Neutrophil (primary cell): ENCODE results near the gene SCAMP2.
"Not testable (repeated sequence)": the region's sequence is repeated elsewhere in the genome, so short reads cannot be mapped to it uniquely, and the experiment has no call there.

Experiments used
- H3K27ac ChIP-seq: fragments of 200-600 bp; sonication (generic); 2 replicates; pipeline ENCODE4 v1.5.1; 2016; ENCODE audit warnings: mild to moderate bottlenecking, moderate library complexity
- H3K27me3 ChIP-seq: fragments of 200-600 bp; sonication (generic); 2 replicates; pipeline ENCODE4 v1.6.0; 2016; ENCODE audit warnings: mild to moderate bottlenecking
- H3K36me3 ChIP-seq: fragments of 200-600 bp; sonication (generic); 2 replicates; pipeline ENCODE4 v1.5.1; 2017
- H3K4me1 ChIP-seq, 2 experiments: fragments of 200-600 bp in 1 of 2; sonication (generic) in 1 of 2; 1 replicate in 1 of 2; 2 replicates in 1 of 2; pipeline versions ENCODE4 v1.5.1 to v1.6.1; 2013 to 2016; ENCODE audit warnings: low read depth in 1 of 2, low read length in 1 of 2, mild to moderate bottlenecking in 1 of 2, moderate library complexity in 1 of 2; ENCODE audit not compliant: control insufficient read depth in 1 of 2, insufficient read depth in 1 of 2
- H3K4me3 ChIP-seq, 2 experiments: fragments of 200-600 bp in 1 of 2; sonication (generic) in 1 of 2; 1 replicate in 1 of 2; 2 replicates in 1 of 2; pipeline ENCODE4 v1.5.1; 2013 to 2016; ENCODE audit warnings: low read depth in 1 of 2, low read length in 1 of 2, mild to moderate bottlenecking in 1 of 2, moderate library complexity in 1 of 2
- H3K9me3 ChIP-seq: fragments of 200-600 bp; sonication (generic); 2 replicates; pipeline ENCODE4 v1.5.1; 2016
- TF ChIP-seq, protein P1 (sequence below): fragments of 200-600 bp; sonication (generic); IDR thresholded peaks from 2 replicates; pipeline ENCODE4 v1.5.1; 2016; ENCODE audit warnings: antibody characterized with exemption

The SCAMP2 gene

DNA sequence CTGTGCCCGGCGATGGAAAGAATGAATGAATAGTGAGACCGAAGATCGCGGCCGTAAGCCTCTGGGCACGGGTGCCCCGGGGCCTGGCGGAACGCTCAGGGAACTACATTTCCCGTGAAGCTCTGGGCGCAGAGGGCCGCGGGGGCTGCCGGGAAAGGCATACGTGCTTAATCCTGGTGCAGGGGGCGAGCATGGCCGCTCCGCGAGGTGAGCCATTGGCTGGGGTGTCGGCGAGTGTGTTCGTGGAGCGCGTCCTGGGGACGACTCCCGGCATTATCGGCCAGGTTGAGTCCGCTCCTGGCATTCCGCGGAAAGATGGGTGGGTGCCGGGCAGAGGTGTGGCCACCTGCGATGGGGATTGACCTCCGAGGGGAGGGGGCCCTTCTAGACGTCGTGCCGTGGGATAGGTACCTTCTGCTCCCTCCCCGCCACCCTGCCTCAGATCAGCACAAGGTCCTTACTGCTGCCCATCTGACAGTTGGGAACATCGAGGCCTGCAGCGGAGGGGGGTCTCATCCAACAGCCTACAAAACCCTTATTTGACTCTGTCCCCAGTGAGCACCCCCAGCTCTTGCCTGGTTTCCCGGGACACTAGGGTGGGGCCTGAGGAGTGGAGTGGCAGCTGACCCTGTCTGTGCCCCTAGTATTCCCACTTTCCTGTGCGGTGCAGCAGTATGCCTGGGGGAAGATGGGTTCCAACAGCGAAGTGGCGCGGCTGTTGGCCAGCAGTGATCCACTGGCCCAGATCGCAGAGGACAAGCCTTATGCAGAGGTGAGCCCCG is 16.9 kb upstream of the SCAMP2 start, which contains the start of gene MPI:
TSS of gene MPI (plus strand) at position 160 of the 782 bp plus-strand sequence. CDS start at position 192, 32 bp downstream.
- no peaks in the 10 kb centered on the region for H3K27me3 ChIP-seq
- TF ChIP-seq, protein P1, sequence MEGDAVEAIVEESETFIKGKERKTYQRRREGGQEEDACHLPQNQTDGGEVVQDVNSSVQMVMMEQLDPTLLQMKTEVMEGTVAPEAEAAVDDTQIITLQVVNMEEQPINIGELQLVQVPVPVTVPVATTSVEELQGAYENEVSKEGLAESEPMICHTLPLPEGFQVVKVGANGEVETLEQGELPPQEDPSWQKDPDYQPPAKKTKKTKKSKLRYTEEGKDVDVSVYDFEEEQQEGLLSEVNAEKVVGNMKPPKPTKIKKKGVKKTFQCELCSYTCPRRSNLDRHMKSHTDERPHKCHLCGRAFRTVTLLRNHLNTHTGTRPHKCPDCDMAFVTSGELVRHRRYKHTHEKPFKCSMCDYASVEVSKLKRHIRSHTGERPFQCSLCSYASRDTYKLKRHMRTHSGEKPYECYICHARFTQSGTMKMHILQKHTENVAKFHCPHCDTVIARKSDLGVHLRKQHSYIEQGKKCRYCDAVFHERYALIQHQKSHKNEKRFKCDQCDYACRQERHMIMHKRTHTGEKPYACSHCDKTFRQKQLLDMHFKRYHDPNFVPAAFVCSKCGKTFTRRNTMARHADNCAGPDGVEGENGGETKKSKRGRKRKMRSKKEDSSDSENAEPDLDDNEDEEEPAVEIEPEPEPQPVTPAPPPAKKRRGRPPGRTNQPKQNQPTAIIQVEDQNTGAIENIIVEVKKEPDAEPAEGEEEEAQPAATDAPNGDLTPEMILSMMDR = no peak
- peaks cover 10% of the 10 kb centered on the region for H3K36me3 ChIP-seq
- peaks cover 21% of the 10 kb centered on the region in 2 experiments for H3K4me1 ChIP-seq
- H3K4me3 ChIP-seq = peak within 1 kb of the TSS; percentile 69 to 95
- peak within 1 kb of the TSS; percentile 35 for H3K27ac ChIP-seq
- H3K9me3 ChIP-seq = no peaks in the 10 kb centered on the region

DNA sequence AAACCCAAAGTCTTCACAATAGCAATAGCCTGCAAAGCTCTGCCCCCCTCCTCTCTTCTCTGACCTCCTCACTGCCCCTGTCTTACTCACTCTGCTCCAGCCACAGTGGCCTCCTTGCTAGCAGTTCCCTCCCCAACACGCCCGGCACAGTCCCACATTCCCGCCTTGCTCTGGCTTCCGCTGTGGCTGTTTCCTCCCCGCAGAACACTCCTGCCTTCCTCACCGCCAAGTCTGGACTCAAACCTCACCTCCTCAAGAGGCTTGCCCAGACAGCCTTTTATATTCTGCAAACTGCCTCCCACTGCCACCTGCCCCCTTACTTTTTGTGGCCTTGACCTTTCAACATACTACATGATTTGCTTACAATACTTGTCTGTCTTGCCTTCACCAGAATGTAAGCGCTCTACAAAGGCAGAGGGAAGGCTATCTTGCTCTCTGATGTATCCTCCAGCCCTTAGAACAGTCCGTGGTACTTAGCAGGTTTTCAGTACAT is 16.3 kb upstream of the SCAMP2 start:
- peak overlapping the region; percentile 35 for H3K27ac ChIP-seq
- H3K4me1 ChIP-seq = peaks cover 21% of the 10 kb centered on the region in 2 experiments
- peaks cover 10% of the 10 kb centered on the region for H3K36me3 ChIP-seq
- no peaks in the 10 kb centered on the region for H3K27me3 ChIP-seq
- H3K9me3 ChIP-seq = no peaks in the 10 kb centered on the region
- TF ChIP-seq, protein P1 = no peak
- H3K4me3 ChIP-seq = peak overlapping the region; percentile 69 to 95

DNA sequence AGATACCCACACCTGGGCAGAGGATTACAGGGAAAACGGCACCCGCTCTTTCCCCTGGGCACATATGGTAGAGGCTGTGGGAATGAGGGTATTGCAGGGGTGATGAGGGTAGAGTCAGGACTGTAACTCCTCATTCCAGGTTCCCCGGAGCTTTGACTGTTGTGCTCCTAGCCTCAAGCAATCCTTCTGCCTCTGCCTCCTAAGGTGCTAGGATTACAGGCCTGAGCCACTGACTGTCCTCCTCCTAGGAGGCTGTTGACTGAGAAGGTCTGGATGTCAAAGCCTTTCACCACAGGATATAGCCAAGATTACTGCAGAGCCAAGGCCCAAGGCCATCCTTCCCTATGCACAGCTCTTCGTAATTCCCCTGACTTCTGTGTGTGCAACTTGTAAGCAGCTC is 15.6 kb upstream of the SCAMP2 start:
- H3K27me3 ChIP-seq = no peaks in the 10 kb centered on the region
- H3K27ac ChIP-seq = no peak overlapping the region
- H3K4me3 ChIP-seq = peak overlapping the region in 1 of 2 experiments; percentile 69
- H3K4me1 ChIP-seq = peaks cover 21% of the 10 kb centered on the region in 2 experiments
- H3K9me3 ChIP-seq = no peaks in the 10 kb centered on the region
- peaks cover 10% of the 10 kb centered on the region for H3K36me3 ChIP-seq
- TF ChIP-seq, protein P1 = no peak

DNA sequence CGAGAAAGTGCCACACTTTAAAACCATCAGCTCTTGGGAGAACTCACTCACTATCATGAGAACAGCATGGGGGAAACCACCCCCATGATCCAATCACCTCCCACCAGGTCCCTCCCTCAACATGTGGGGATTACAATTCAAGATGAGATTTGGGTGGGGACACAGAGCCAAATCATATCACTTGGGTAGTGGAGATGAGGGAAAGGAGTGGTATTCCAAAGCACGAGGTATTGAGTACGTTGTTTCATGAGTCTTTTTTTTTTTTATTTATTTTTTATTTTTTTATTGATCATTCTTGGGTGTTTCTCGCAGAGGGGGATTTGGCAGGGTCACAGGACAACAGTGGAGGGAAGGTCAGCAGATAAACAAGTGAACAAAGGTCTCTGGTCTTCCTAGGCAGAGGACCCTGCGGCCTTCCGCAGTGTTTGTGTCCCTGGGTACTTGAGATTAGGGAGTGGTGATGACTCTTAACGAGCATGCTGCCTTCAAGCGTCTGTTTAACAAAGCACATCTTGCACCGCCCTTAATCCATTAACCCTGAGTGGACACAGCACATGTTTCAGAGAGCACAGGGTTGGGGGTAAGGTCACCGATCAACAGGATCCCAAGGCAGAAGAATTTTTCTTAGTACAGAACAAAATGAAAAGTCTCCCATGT is 14.5 kb upstream of the SCAMP2 start:
- peaks cover 21% of the 10 kb centered on the region in 2 experiments for H3K4me1 ChIP-seq
- not testable (repeated sequence) for H3K27me3 ChIP-seq, H3K36me3 ChIP-seq, H3K27ac ChIP-seq, H3K4me3 ChIP-seq, H3K9me3 ChIP-seq

DNA sequence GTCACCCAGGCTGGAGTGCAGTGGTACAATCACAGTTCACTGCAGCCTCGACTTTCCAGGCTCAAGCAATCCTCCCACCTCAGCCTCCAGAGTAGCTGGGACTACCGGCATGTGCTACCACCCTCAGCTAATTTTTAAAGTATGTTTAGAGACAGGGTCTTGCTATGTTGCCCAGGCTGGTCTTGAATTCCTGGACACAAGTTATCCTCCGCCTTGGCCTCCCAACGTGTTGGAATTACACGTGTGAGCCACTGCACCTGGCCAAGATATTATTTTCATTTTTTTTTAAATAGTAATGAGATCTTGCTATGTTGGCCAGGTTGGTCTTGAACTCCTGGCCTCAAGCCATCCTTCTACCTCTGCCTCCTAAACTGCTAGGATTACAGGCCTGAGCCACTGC is 12.3 kb upstream of the SCAMP2 start:
- H3K9me3 ChIP-seq = no peaks in the 10 kb centered on the region
- no peaks in the 10 kb centered on the region for H3K27me3 ChIP-seq
- no peaks in the 10 kb centered on the region for H3K36me3 ChIP-seq
- no peak overlapping the region for H3K27ac ChIP-seq
- no peak overlapping the region for H3K4me3 ChIP-seq
- peaks cover 19 to 20% of the 10 kb centered on the region in 2 experiments for H3K4me1 ChIP-seq
- TF ChIP-seq, protein P1 = no peak
